Lower leg skin (tissue), 3 donors: ENCODE results near the gene CYS1.

Experiments
- POLR2A ChIP-seq, 2 donors: fragments of 450-650 bp; IDR thresholded peaks; one replicate each; pipeline ENCODE4 v1.6.1; 2016 to 2017; ENCODE audit warnings: antibody characterized with exemption in 2 of 2, mild to moderate bottlenecking in 1 of 2, moderate library complexity in 1 of 2
- TF ChIP-seq, protein P1 (sequence below), 3 donors: fragments of 450-650 bp; IDR thresholded peaks; one replicate each; pipeline ENCODE4 v1.5.1; 2016; ENCODE audit warnings: antibody characterized with exemption in 3 of 3, mild to moderate bottlenecking in 3 of 3, moderate library complexity in 2 of 3

DNA sequence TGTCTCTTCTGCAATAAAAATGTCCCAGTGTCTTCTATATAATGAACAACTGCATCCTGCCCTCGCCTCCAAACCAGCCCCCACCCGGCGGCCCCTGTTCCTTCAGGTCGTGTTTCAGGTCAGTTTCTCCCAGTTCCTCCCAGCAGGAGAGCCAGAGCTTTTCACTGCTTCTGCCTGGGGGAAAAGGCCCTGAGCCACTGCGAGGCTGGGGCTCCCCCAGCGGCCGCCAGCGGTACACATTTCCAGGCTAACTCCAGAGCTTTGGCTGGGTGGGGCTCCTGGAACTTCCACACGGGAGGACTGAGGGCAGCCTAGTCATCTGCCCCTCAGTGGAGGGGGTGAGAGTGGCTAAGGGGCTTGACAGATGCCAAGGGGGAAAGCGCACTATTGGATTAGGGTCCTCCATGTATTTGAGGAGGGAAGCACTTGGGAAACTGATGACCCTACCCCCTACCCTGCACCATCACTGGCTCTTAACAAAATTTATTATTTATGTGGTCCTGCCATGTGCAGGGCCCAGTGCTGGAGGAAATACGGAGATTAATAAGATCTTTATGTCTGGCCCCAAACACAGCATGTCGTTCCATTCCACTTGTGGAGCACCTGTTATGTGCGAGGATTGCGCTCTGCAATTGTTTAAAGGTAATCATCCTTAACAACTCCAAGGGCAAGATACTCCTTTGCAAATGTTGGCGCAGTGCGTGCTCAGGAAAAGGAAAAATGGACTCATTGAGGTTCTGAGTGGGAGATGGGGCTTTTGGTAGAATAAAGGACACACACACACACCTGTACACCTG lies 17.3 kb upstream of the CYS1 start:
- TF ChIP-seq, protein P1, sequence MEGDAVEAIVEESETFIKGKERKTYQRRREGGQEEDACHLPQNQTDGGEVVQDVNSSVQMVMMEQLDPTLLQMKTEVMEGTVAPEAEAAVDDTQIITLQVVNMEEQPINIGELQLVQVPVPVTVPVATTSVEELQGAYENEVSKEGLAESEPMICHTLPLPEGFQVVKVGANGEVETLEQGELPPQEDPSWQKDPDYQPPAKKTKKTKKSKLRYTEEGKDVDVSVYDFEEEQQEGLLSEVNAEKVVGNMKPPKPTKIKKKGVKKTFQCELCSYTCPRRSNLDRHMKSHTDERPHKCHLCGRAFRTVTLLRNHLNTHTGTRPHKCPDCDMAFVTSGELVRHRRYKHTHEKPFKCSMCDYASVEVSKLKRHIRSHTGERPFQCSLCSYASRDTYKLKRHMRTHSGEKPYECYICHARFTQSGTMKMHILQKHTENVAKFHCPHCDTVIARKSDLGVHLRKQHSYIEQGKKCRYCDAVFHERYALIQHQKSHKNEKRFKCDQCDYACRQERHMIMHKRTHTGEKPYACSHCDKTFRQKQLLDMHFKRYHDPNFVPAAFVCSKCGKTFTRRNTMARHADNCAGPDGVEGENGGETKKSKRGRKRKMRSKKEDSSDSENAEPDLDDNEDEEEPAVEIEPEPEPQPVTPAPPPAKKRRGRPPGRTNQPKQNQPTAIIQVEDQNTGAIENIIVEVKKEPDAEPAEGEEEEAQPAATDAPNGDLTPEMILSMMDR (IDR thresholded peaks at IDR 0.05) = peak in 1 of 3 donors; percentile 34
- TF ChIP-seq POLR2A (IDR thresholded peaks at IDR 0.05) = no peak
